HepG2 (cell line): ENCODE results near the gene ARVCF. TPM values are rescaled to one million over a fixed set of nuclear protein-coding genes. Genes with fewer than 3 reads are reported as not detected.

Experiments
- CREB1 ChIP-seq, 2 experiments: fragments of 450-650 bp in 1 of 2; IDR thresholded peaks; 2 replicates each; pipeline ENCODE4 v1.6.1; 2016 to 2017; ENCODE audit warnings: control low read depth in 1 of 2, mild to moderate bottlenecking in 1 of 2, missing compliant biosample characterization in 1 of 2, missing genetic modification characterization in 1 of 2
- HOXA7 ChIP-seq: sonication (generic); formaldehyde crosslinking; IDR thresholded peaks from 2 replicates; pipeline ENCODE4 v1.8.1; 2022; ENCODE audit warnings: mild to moderate bottlenecking, missing genetic modification reagents, moderate library complexity
- NFAT5 ChIP-seq: sonication (generic); formaldehyde crosslinking; IDR thresholded peaks from 2 replicates; pipeline ENCODE4 v1.4.0; 2020; ENCODE audit warnings: missing genetic modification reagents
- STAG1 ChIP-seq: sonication (generic); formaldehyde crosslinking; IDR thresholded peaks from 2 replicates; pipeline ENCODE4 v1.4.0; 2020; ENCODE audit warnings: missing genetic modification reagents
- XRCC5 ChIP-seq: fragments of 200-400 bp; formaldehyde crosslinking; optimal IDR thresholded peaks from 2 replicates; pipeline ENCODE3; 2017; ENCODE audit warnings: mild to moderate bottlenecking, low read length
- ZNF703 ChIP-seq: sonication (generic); formaldehyde crosslinking; IDR thresholded peaks from 2 replicates; pipeline ENCODE4 v1.5.1; 2020; ENCODE audit warnings: missing genetic modification reagents, mild to moderate bottlenecking, moderate library complexity, borderline replicate concordance
- ZSCAN21 ChIP-seq: sonication (generic); formaldehyde crosslinking; IDR thresholded peaks from 2 replicates; pipeline ENCODE4 v1.8.0; 2022; ENCODE audit warnings: mild to moderate bottlenecking, missing genetic modification reagents, moderate library complexity, borderline replicate concordance
- polyA plus RNA-seq, 8 experiments: library from polyadenylated mRNA; depleted of rRNA in 3 of 8; stranded (reverse) in 7 of 8; unstranded in 1 of 8; fragments of >200 nt; fragmentation: Illumina TruSeq in 4 of 8; extraction: Trizol in 4 of 8; gene quantifications; 2 replicates each; pipeline versions ENCODE4 v1.2.1 to v1.2.3, GENCODE V29; 2011 to 2016; ENCODE audit warnings: low read depth in 4 of 8, missing spikeins in 1 of 8, mixed read lengths in 1 of 8; ENCODE audit not compliant: insufficient read depth in 1 of 8
- total RNA-seq, 5 experiments: library from RNA; depleted of rRNA; stranded (reverse); fragments of >200 nt; fragmentation: Illumina TruSeq; extraction: Trizol; gene quantifications; 2 replicates each; pipeline ENCODE4 v1.2.3, GENCODE V29; 2016; ENCODE audit warnings: low read depth in 1 of 5

The ARVCF gene
- total and polyA plus RNA-seq, 2 of the 13 experiments (the other 11 are each of a cell fraction or from before 2014, with no cell fraction given): 16.4 to 17.7 TPM

DNA sequence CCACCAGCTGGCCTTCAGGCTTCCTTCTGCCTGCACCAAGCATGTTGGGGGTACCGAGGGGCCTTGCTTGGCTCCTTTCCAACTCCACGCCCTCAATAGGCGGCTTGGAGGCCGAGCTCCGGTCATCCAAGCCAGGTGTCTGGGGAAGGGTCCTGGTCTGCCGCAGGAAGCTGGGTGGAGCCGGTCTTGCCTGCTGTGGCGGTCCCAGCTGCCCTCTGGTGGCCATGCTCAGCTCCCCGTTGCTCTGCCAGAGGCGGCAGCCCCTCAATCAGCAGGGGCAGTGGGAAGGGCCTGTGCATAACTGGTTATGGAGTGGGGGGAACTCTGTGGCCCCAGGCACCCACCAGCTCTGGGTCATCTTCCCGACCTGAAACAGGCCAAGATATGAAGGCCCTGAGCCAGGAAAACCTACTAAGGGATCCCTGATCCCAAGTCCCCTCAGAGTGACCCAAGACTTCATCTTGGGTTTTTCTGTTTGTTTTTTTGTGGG is 3.2 kb downstream of the ARVCF start (continued):
- TF ChIP-seq ZNF703 (CRISPR knock-in tag) (no peak), STAG1 (CRISPR knock-in tag) (peak; percentile 77), NFAT5 (CRISPR knock-in tag) (no peak), ZSCAN21 (CRISPR knock-in tag) (no peak), HOXA7 (no peak), XRCC5 (peak; percentile 71), CREB1 (IDR thresholded peaks at IDR 0.05) (no peak), CREB1 (CRISPR knock-in tag; IDR thresholded peaks at IDR 0.05) (no peak)
